Measurements from ENCODE around the gene GRID2. TPM values are rescaled to one million over a fixed set of nuclear protein-coding genes. Genes with fewer than 3 reads are reported as not detected.

GRID2 gene
- total and polyA plus RNA-seq, 10 of the 15 experiments (the other 5 are each of a cell fraction or from before 2014, with no cell fraction given): not detected

DNA sequence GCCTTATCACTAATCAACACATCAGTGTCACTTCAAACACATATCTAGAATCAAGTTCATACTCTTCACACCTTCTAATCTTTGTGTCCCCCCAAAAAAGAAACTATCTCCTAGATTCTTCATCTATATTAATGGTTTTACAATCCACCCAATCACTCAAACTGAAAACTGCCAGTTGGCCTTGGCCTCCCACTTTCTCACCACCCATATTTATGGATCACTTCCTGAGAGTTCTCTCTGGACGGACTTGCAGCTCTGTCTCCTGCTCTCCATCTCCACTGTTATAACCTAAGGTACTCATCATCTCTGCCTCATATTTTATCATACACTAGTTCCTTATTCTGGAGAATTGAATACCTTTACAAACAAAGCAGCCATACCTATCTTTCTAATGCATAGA is 1418.7 kb downstream of the GRID2 start:
- Histone ChIP-seq H3K4me2 (ENCODE audit: control insufficient read depth, insufficient read depth) (no peak overlapping the region), H3K4me1 (ENCODE audit: control insufficient read depth, insufficient read depth, low read length) (no peaks in the 10 kb centered on the region), H3K4me3 (no peak overlapping the region), H3K27me3 (replicated peaks in 1 of 2; ENCODE audit: control insufficient read depth in 2 of 2, insufficient read depth in 2 of 2, low read length in 1 of 2) (no peaks in the 10 kb centered on the region), H2AFZ (ENCODE audit: control insufficient read depth, low read depth, low read length) (no peak overlapping the region), H3K9me3 (replicated peaks; ENCODE audit: control insufficient read depth, insufficient read depth, low read length) (no peaks in the 10 kb centered on the region), H4K20me1 (ENCODE audit: control insufficient read depth, insufficient read depth) (no peaks in the 10 kb centered on the region), H3K79me2 (ENCODE audit: control insufficient read depth, insufficient read depth, low read length) (no peaks in the 10 kb centered on the region), H3K27ac (ENCODE audit: control insufficient read depth, insufficient read depth) (no peak overlapping the region), H3K9ac (ENCODE audit: control insufficient read depth, insufficient read depth, low read length) (no peak overlapping the region), H3K36me3 (ENCODE audit: control insufficient read depth in 2 of 2, insufficient read depth in 2 of 2, low read length in 1 of 2) (no peaks in the 10 kb centered on the region)
- WGBS (ENCODE audit: insufficient coverage, insufficient replicate concordance, low lambda C conversion rate, missing lambda C conversion rate): 53% methylated on average over 1 of the region's 1 CpG
- POLR2A ChIA-PET: no interaction called here
- FAIRE-seq: no peak
- in situ Hi-C loops (cut with MboI) (no loop called here), intact Hi-C loops (cut with micrococcal nuclease; ENCODE audit: unreplicated experiment) (no loop called here)
- SMC1A ChIA-PET (ENCODE audit: uncharacterized antibody, unreplicated experiment): interaction anchor here (1.3 to 1.8 kb wide), 3 partner anchors 15 to 25 kb away, joined by 3 to 4 read pairs (median 4); no protein-coding TSS in a partner anchor
- CTCF ChIA-PET: no interaction called here
- RAD21 ChIA-PET (ENCODE audit: unreplicated experiment): no interaction called here
- BruUV-seq (replicated peaks): no TSS peak
- no peak for ATAC-seq
- no peak for DNase-seq (ENCODE audit: low read depth, low spot score)
- TF ChIP-seq RAD21 (IDR thresholded peaks at IDR 0.05; ENCODE audit: insufficient read depth, low read depth, low read length): no peak
- no peak for TF ChIP-seq SUZ12 (IDR thresholded peaks at IDR 0.05; ENCODE audit: unreplicated experiment)
- TF ChIP-seq WRNIP1 (IDR thresholded peaks at IDR 0.05; ENCODE audit: borderline replicate concordance, low read depth, low read length): no peak
- TF ChIP-seq, protein P1, sequence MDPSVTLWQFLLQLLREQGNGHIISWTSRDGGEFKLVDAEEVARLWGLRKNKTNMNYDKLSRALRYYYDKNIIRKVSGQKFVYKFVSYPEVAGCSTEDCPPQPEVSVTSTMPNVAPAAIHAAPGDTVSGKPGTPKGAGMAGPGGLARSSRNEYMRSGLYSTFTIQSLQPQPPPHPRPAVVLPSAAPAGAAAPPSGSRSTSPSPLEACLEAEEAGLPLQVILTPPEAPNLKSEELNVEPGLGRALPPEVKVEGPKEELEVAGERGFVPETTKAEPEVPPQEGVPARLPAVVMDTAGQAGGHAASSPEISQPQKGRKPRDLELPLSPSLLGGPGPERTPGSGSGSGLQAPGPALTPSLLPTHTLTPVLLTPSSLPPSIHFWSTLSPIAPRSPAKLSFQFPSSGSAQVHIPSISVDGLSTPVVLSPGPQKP (IDR thresholded peaks at IDR 0.05; ENCODE audit: low read depth, low read length): no peak
- no peak for TF ChIP-seq HDAC2 (IDR thresholded peaks at IDR 0.05)
- no peak for TF ChIP-seq RBBP5 (conservative IDR thresholded peaks at IDR 0.05)
- no peak for TF ChIP-seq POLR2AphosphoS2 (IDR thresholded peaks at IDR 0.05; ENCODE audit: low read depth, low read length)

DNA sequence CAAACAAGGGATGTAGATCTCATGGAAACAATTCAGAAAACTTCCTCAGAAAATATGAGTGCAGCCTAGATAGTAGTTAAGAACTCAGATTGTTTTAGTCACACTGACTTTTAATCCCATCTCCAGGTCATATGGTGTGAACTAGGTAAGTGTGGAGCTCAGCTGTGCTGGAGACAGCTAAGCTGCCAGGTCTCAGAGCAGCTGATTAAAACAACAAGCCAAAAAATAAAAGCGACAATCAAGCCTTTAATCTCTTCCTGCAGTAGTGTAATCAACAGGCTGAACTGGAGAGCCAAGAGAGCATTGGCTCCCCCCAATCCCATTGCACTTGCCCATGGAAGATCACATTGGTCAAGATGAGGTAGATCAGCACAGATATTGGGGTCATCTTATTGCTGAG is 1426.5 kb downstream of the GRID2 start:
- no peak overlapping the region for H2AFZ ChIP-seq (ENCODE audit: control insufficient read depth, low read depth, low read length)
- in situ Hi-C loops (cut with MboI): no loop called here
- intact Hi-C loops (cut with micrococcal nuclease; ENCODE audit: unreplicated experiment): no loop called here
- H4K20me1 ChIP-seq (ENCODE audit: control insufficient read depth, insufficient read depth): no peaks in the 10 kb centered on the region
- BruUV-seq (replicated peaks): no TSS peak
- no peaks in the 10 kb centered on the region for H3K4me1 ChIP-seq (ENCODE audit: control insufficient read depth, insufficient read depth, low read length)
- ChIA-PET POLR2A (no interaction called here), CTCF (no interaction called here), RAD21 (ENCODE audit: unreplicated experiment) (no interaction called here), SMC1A (ENCODE audit: uncharacterized antibody, unreplicated experiment) (no interaction called here)
- no peak overlapping the region for H3K4me2 ChIP-seq (ENCODE audit: control insufficient read depth, insufficient read depth)
- H3K27ac ChIP-seq (ENCODE audit: control insufficient read depth, insufficient read depth): no peak overlapping the region
- WGBS (ENCODE audit: insufficient coverage, insufficient replicate concordance, low lambda C conversion rate, missing lambda C conversion rate): 50% methylated on average over 1 of the region's 1 CpG
- FAIRE-seq (no peak), DNase-seq (ENCODE audit: low read depth, low spot score) (no peak), ATAC-seq (no peak)
- no peaks in the 10 kb centered on the region for H3K79me2 ChIP-seq (ENCODE audit: control insufficient read depth, insufficient read depth, low read length)
- no peak overlapping the region for H3K4me3 ChIP-seq
- no peaks in the 10 kb centered on the region for H3K36me3 ChIP-seq (ENCODE audit: control insufficient read depth in 2 of 2, insufficient read depth in 2 of 2, low read length in 1 of 2)
- H3K27me3 ChIP-seq (replicated peaks in 1 of 2; ENCODE audit: control insufficient read depth in 2 of 2, insufficient read depth in 2 of 2, low read length in 1 of 2): no peaks in the 10 kb centered on the region
- H3K9me3 ChIP-seq (replicated peaks; ENCODE audit: control insufficient read depth, insufficient read depth, low read length): no peaks in the 10 kb centered on the region
- no peak overlapping the region for H3K9ac ChIP-seq (ENCODE audit: control insufficient read depth, insufficient read depth, low read length)
- TF ChIP-seq STAT1 (conservative IDR thresholded peaks at IDR 0.05): no peak
- TF ChIP-seq TARDBP (IDR thresholded peaks at IDR 0.05; ENCODE audit: borderline replicate concordance): no peak
- no peak for TF ChIP-seq CHD2 (IDR thresholded peaks at IDR 0.05; ENCODE audit: borderline replicate concordance, low read depth, low read length)
- TF ChIP-seq SREBF1 (IDR thresholded peaks at IDR 0.05; ENCODE audit: low read length): no peak
- TF ChIP-seq RB1 (IDR thresholded peaks at IDR 0.05; ENCODE audit: borderline replicate concordance): no peak
- TF ChIP-seq, protein P2, sequence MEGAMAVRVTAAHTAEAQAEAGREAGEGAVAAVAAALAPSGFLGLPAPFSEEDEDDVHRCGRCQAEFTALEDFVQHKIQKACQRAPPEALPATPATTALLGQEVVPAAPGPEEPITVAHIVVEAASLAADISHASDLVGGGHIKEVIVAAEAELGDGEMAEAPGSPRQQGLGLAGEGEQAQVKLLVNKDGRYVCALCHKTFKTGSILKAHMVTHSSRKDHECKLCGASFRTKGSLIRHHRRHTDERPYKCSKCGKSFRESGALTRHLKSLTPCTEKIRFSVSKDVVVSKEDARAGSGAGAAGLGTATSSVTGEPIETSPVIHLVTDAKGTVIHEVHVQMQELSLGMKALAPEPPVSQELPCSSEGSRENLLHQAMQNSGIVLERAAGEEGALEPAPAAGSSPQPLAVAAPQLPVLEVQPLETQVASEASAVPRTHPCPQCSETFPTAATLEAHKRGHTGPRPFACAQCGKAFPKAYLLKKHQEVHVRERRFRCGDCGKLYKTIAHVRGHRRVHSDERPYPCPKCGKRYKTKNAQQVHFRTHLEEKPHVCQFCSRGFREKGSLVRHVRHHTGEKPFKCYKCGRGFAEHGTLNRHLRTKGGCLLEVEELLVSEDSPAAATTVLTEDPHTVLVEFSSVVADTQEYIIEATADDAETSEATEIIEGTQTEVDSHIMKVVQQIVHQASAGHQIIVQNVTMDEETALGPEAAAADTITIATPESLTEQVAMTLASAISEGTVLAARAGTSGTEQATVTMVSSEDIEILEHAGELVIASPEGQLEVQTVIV (IDR thresholded peaks at IDR 0.05; ENCODE audit: borderline replicate concordance, partially characterized antibody): no peak
- TF ChIP-seq GABPA (IDR thresholded peaks at IDR 0.05; ENCODE audit: low read depth): no peak
- TF ChIP-seq TCF12 (IDR thresholded peaks at IDR 0.05; ENCODE audit: low read depth, low read length): no peak
- TF ChIP-seq FOS (IDR thresholded peaks at IDR 0.05; ENCODE audit: borderline replicate concordance, extremely low read depth, insufficient read length): no peak
- TF ChIP-seq POU2F2 (IDR thresholded peaks at IDR 0.05; ENCODE audit: borderline replicate concordance, low read depth, low read length): no peak
- no peak for TF ChIP-seq NBN (IDR thresholded peaks at IDR 0.05)
- no peak for TF ChIP-seq CHD4 (IDR thresholded peaks at IDR 0.05)

Data from GM12878 (cell line).